GM18868 (cell line): ENCODE data around the gene TTC22.
"Not testable (repeated sequence)": the region's sequence is repeated elsewhere in the genome, so short reads cannot be mapped to it uniquely, and the experiment has no call there.

Experiments used
- ATAC-seq: cut with Tn5 transposase; IDR thresholded peaks from one replicate; pipeline ENCODE4 v1.9.1; 2021; ENCODE audit warnings: mild to moderate bottlenecking, moderate library complexity; ENCODE audit not compliant: unreplicated experiment

The TTC22 gene

GRCh38 chr1:54786778-54787177, 14.3 kb downstream of the TTC22 start:
- ATAC-seq = no peak

- no peak for ATAC-seq
Measured at GRCh38 chr1:54784066-54784465, 17.1 kb downstream of the TTC22 start.

GRCh38 chr1:54782588-54782987, 18.5 kb downstream of the TTC22 start:
- ATAC-seq = no peak

- ATAC-seq = no peak
Measured at GRCh38 chr1:54782156-54782555, 19.0 kb downstream of the TTC22 start.

GRCh38 chr1:54781023-54781723, 19.9 kb downstream of the TTC22 start:
- no peak for ATAC-seq

GRCh38 chr1:54777431-54777830, 23.7 kb downstream of the TTC22 start:
- ATAC-seq = no peak

GRCh38 chr1:54777011-54777410, 24.1 kb downstream of the TTC22 start:
- ATAC-seq = no peak

- ATAC-seq = not testable (repeated sequence)
Measured at GRCh38 chr1:54775828-54776721, 25.0 kb downstream of the TTC22 start.

- ATAC-seq = no peak
Measured at GRCh38 chr1:54774820-54775498, 26.2 kb downstream of the TTC22 start.

GRCh38 chr1:54772951-54773350, 28.2 kb downstream of the TTC22 start:
- no peak for ATAC-seq

- ATAC-seq = no peak
Measured at GRCh38 chr1:54768093-54768492, 33.0 kb downstream of the TTC22 start.

GRCh38 chr1:54767526-54767925, 33.6 kb downstream of the TTC22 start:
- no peak for ATAC-seq

- ATAC-seq = no peak
Measured at GRCh38 chr1:54766726-54767125, 34.4 kb downstream of the TTC22 start.

- ATAC-seq = peak; percentile 12
Measured at GRCh38 chr1:54764922-54765561, 36.1 kb downstream of the TTC22 start.

GRCh38 chr1:54764133-54764921, 36.8 kb downstream of the TTC22 start, which contains the start of gene PARS2:
PARS2 (minus strand) TSS chr1:54764523; CDS start chr1:54759161, 5,362 bp downstream.
- ATAC-seq = peak; percentile 94

- ATAC-seq = no peak
Measured at GRCh38 chr1:54763816-54764132, 37.3 kb downstream of the TTC22 start.

GRCh38 chr1:54758678-54759348, 42.3 kb downstream of the TTC22 start:
- ATAC-seq = no peak

- ATAC-seq = no peak
Measured at GRCh38 chr1:54757833-54758232, 43.3 kb downstream of the TTC22 start.

GRCh38 chr1:54754486-54755285, 46.4 kb downstream of the TTC22 start:
- no peak for ATAC-seq
